ENCODE results near the gene CA5A. TPM values are rescaled to one million over a fixed set of nuclear protein-coding genes. Genes with fewer than 3 reads are reported as not detected.

CA5A gene
- total RNA-seq, 1 donor from 2014 or later: not detected

DNA sequence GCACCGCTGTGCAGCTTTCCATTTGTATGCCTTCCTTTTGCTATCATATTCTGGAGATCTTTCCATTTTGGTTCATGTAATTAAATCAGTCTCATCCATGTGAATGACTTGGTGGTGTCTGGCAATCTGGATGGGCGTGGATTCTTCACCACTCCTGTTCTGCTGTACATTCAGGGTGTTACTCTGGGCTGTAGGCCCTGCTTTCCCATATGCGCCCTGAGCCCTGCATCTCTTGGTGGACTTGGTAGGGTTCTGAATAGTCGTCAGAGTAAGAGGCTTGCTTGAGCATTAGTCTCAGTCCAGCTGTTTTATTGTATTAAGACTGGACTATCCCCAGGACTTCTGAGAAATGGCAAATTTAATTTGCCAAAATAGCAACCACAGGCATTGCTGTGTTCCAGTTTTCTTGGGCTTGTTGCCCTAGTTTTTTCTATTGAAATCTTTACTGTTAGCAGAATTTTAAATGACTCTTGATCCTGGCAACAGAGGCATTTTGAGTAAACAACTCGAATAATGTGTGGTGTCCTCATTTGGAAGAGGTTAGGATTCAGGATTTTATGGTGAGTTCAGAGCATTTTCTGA, 29.8 kb upstream of the CA5A start:
- intact Hi-C loops (cut with DNase I): no loop called here
- DNase-seq (ENCODE audit: missing footprints): no peak
- ATAC-seq: peak; percentile 79

- no peak for ATAC-seq
- no peak for DNase-seq (ENCODE audit: missing footprints)
- intact Hi-C loops (cut with DNase I): no loop called here
Measured at GRCh38 chr16:87965417-87965816, 29.1 kb upstream of the CA5A start.

GRCh38 chr16:87964049-87964659, 27.8 kb upstream of the CA5A start:
- intact Hi-C loops (cut with DNase I): no loop called here
- DNase-seq (ENCODE audit: missing footprints): no peak

GRCh38 chr16:87963400-87963799, 27.1 kb upstream of the CA5A start:
- ATAC-seq: no peak
- intact Hi-C loops (cut with DNase I): no loop called here
- DNase-seq (ENCODE audit: missing footprints): no peak

More at GRCh38 chr16:87964049-87964659, 27.8 kb upstream of the CA5A start:
- no peak for ATAC-seq

DNA sequence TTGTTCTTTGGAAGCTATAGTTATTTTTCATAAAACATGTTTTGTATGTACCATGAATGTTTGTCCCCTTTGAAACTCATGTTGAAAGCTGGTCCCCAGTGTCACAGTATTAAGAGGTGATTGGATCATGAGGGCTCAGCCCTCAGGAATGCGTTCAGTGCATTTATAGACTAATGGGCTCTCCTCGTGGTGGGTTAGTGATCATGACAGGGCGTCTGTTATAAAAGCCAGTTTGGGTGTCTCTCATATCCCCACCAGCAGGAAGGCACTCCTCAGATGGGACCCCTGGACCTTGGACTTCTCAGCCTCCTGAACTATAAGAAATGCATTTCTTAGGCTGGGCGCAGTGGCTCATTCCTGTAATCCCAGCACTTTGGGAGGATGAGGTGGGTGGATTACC, 25.3 kb upstream of the CA5A start:
- intact Hi-C loops (cut with DNase I): no loop called here
- DNase-seq (ENCODE audit: missing footprints) (no peak), ATAC-seq (no peak)

DNA sequence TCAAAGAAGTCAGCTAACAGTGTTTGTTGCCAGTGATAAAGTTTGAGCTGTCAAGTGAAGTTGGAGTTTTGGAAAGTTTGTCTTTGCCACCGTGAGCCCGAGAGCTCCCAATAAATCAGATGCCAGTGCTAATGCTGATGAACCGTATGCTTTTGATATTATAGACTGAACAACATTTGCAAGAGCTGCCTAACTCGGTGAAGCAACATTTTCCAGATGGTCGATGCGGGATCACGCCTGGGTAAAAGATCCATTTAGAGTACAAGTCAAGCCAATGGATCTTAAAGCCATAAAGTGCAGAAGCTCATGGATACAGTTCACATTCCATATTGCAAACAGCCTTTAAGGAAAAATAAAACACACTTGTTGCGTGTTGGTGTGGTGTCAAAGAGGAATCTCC, 24.5 kb upstream of the CA5A start:
- DNase-seq (ENCODE audit: missing footprints) (no peak), ATAC-seq (no peak)
- intact Hi-C loops (cut with DNase I): no loop called here

DNA sequence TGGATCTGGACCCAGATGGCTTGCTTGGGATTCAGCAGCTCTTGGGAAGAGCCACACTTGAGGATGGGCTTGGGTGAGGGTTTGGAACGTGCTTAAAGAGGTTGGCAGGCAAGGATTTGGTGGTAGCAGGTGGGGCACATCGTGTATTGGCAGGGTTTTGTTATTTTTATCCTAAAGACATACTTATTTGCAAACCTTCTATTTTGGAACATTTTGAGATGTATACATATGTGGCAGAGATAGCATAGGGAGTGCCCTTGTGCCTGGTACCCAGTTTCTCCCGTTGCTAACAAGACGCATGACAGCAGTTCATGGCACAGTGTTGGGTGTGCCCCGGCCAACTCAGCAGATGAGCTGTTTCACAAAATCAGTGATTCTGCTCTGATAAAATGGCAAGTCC, 24.0 kb upstream of the CA5A start:
- ATAC-seq: no peak
- no peak for DNase-seq (ENCODE audit: missing footprints)
- intact Hi-C loops (cut with DNase I): no loop called here

- no peak for DNase-seq (ENCODE audit: missing footprints)
- intact Hi-C loops (cut with DNase I): no loop called here
- no peak for ATAC-seq
Measured at GRCh38 chr16:87959391-87959990, 23.2 kb upstream of the CA5A start.

- no peak for ATAC-seq
- intact Hi-C loops (cut with DNase I): no loop called here
- no peak for DNase-seq (ENCODE audit: missing footprints)
Measured at GRCh38 chr16:87958632-87959031, 22.3 kb upstream of the CA5A start.

DNA sequence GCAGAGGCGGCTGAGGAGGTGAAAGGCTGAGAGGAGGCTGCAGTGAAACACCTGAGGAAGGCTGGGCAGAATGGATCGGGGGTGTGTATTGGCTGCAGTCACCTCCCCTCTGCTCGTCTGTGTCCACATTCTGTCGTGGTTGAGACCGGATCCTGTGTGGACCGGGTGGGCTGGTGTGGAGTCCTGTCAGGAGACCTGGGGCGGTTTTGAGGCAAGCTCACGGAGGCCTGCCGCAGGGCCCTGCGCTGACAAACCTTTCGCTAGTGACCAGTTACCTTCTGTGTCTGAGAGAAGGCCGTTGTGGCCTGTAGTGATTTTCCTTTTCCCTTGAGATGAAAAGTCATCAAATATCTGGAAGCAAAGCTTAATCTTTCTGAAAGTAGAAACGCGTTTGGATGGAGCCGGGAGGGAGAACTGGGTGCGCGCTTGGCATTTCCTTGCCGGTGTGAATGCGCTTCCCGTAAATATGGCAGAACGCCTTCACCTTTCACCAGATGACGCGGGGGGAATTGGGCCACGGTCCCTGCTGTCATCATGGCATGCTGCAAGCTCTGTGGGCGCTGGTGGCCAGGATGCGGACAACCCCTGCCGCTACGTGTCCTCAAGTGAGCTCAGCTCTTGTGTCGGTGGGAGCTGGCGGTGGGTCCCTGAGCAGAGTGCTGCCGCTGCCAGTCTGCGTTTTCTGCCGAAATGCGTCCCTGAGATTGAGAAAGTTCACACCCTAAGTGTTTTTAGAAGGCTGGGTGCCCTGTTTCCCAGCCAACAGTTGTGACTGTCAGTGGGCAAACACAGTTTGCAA, 21.2 kb upstream of the CA5A start:
- intact Hi-C loops (cut with DNase I): no loop called here
- DNase-seq (ENCODE audit: missing footprints) (no peak), ATAC-seq (no peak)

DNA sequence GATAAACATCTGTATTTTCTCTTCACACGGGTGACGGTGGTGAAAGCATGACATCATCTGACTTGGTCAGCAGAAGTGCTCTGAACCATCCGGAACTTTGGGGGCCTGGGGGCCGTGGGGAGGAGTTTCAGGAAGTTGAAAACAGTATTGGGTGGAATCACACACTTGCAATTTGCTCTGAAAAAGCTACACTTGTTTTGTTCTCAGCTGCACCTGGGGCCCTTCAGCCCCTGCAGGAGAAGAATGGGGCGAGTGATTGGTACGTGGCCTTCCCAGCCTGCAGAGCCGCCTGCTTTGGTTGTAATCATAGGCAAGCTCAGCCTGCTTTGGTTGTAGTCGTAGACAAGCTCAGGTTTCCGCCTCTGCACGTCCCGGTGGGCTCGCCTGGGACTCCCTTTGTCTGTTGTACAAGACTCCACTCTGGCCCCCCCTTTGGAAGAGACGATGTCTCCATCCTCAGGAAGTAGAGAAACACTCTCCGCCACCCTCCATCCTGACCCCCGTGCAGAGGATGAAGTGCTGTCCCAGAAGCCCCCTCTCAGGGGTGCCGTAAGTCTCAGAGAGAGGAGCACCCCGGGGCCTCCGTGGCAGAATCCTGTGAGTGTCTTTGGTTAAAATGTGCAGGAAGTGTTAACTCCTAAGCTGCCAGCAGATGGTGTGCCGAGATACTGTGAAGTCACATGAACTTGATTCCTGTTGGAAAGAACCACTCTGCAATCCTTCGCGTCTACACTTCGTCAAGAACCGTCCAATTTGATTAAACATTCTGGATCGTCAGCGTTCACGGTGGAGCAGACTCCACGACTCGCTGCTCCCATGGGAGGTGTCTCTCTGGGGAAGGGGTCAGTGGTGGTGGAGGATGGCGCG, 20.3 kb upstream of the CA5A start:
- intact Hi-C loops (cut with DNase I): no loop called here
- DNase-seq (ENCODE audit: missing footprints) (no peak), ATAC-seq (peak; percentile 27)

- intact Hi-C loops (cut with DNase I): no loop called here
Measured at GRCh38 chr16:87956098-87956364, 19.7 kb upstream of the CA5A start.

GRCh38 chr16:87955302-87956097, 19.2 kb upstream of the CA5A start:
- intact Hi-C loops (cut with DNase I): no loop called here

More at GRCh38 chr16:87956098-87956364, 19.7 kb upstream of the CA5A start:
- ATAC-seq (no peak), DNase-seq (ENCODE audit: missing footprints) (no peak)

GRCh38 chr16:87954826-87955225, 18.5 kb upstream of the CA5A start:
- intact Hi-C loops (cut with DNase I): no loop called here
- ATAC-seq (no peak), DNase-seq (ENCODE audit: missing footprints) (no peak)

More at GRCh38 chr16:87955302-87956097, 19.2 kb upstream of the CA5A start:
- no peak for ATAC-seq
- DNase-seq (ENCODE audit: missing footprints): no peak

DNA sequence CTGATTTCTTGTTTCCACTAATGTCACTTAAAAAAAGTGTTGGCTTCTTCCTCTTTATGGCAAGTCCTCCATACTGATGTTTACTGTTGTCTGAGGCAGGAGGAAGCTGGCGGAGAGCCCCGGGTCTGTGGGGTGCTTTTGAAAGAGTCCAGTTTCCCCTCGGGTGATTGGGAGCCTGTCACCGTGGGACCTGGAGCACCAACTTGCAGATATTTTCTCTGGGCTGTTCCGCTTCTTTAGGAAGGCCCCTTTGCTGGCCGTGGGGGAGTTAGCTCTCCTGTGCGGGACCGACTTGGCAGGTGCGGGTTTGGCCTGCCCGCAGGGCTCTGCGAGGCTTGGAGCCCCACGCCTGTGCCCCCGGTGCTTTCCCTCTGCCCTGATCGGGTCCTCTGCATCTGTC, 18.0 kb upstream of the CA5A start:
- DNase-seq (ENCODE audit: missing footprints): no peak
- intact Hi-C loops (cut with DNase I): no loop called here
- ATAC-seq: no peak

GRCh38 chr16:87953308-87954215, 17.2 kb upstream of the CA5A start:
- intact Hi-C loops (cut with DNase I): no loop called here
- no peak for ATAC-seq

DNA sequence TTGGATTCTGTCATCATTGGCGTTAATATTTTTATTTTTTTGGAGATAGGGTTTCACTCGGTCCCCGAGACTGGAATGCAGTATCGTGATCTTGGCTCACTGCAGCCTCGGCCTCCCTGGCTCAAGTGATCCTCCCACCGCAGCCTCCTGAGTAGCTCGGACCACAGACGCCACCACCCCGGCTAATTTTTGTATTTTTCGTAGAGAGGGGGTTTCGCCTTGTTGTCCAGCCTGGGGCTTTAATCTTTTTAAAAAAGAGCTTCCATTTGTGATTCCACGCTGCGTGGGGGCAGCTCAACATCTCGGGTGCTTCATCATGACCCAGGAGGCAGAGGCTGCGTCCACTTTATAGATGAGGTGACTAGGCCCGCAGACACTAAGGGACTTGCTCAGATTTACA, 16.4 kb upstream of the CA5A start:
- intact Hi-C loops (cut with DNase I): no loop called here
- DNase-seq (ENCODE audit: missing footprints) (no peak), ATAC-seq (no peak)

More at GRCh38 chr16:87953308-87954215, 17.2 kb upstream of the CA5A start:
- no peak for DNase-seq (ENCODE audit: missing footprints)

All from Right ventricle myocardium inferior (tissue), 1 donor.